ENCODE results near the gene CD83. TPM values are rescaled to one million over a fixed set of nuclear protein-coding genes. Genes with fewer than 3 reads are reported as not detected.
"Not testable (repeated sequence)": the region's sequence is repeated elsewhere in the genome, so short reads cannot be mapped to it uniquely, and the experiment has no call there.

The CD83 gene
- total RNA-seq, 1 experiment from 2014 or later, result 1.9 TPM

- H3K4me2 ChIP-seq (ENCODE audit: low read depth, low read length, poor library complexity, severe bottlenecking); H3K27ac ChIP-seq (ENCODE audit: low read length); H2AFZ ChIP-seq (ENCODE audit: low read length); H3K27me3 ChIP-seq (ENCODE audit: low read length); H3K4me3 ChIP-seq (ENCODE audit: low read length); DNase-seq; H4K20me1 ChIP-seq (ENCODE audit: insufficient read depth, low read depth, low read length); H3K79me2 ChIP-seq (ENCODE audit: low read length); H3K36me3 ChIP-seq (ENCODE audit: insufficient read depth, low read length); H3K4me1 ChIP-seq (ENCODE audit: low read length); H3K9me2 ChIP-seq (replicated peaks; ENCODE audit: insufficient read depth, low read length); H3K9me3 ChIP-seq (ENCODE audit: low read length); H3K9ac ChIP-seq (ENCODE audit: low read length): not testable (repeated sequence)
Observed at GRCh38 chr6:14151300-14151699, 33.7 kb downstream of the CD83 start.

- H3K79me2 ChIP-seq (ENCODE audit: low read length), result no peaks in the 10 kb centered on the region
- no peaks in the 10 kb centered on the region for H4K20me1 ChIP-seq (ENCODE audit: insufficient read depth, low read depth, low read length)
- H3K4me2 ChIP-seq (ENCODE audit: low read depth, low read length, poor library complexity, severe bottlenecking), result no peak overlapping the region
Observed at GRCh38 chr6:14151773-14152172, 34.2 kb downstream of the CD83 start.

GRCh38 chr6:14153228-14153627, 35.7 kb downstream of the CD83 start:
- no peak overlapping the region for H3K4me2 ChIP-seq (ENCODE audit: low read depth, low read length, poor library complexity, severe bottlenecking)
- no peaks in the 10 kb centered on the region for H3K9me3 ChIP-seq (ENCODE audit: low read length)
- H3K4me1 ChIP-seq (ENCODE audit: low read length), result no peaks in the 10 kb centered on the region
- no peak for DNase-seq
- H3K27me3 ChIP-seq (ENCODE audit: low read length), result no peaks in the 10 kb centered on the region
- H2AFZ ChIP-seq (ENCODE audit: low read length), result no peak overlapping the region
- H3K79me2 ChIP-seq (ENCODE audit: low read length), result no peaks in the 10 kb centered on the region
- H3K36me3 ChIP-seq (ENCODE audit: insufficient read depth, low read length), result no peaks in the 10 kb centered on the region
- H3K9me2 ChIP-seq (replicated peaks; ENCODE audit: insufficient read depth, low read length), result no peaks in the 10 kb centered on the region
- H3K27ac ChIP-seq (ENCODE audit: low read length), result no peak overlapping the region
- H3K9ac ChIP-seq (ENCODE audit: low read length), result no peak overlapping the region
- no peaks in the 10 kb centered on the region for H4K20me1 ChIP-seq (ENCODE audit: insufficient read depth, low read depth, low read length)
- H3K4me3 ChIP-seq (ENCODE audit: low read length), result no peak overlapping the region

More at GRCh38 chr6:14151773-14152172, 34.2 kb downstream of the CD83 start:
- no peaks in the 10 kb centered on the region for H3K27me3 ChIP-seq (ENCODE audit: low read length)
- H3K27ac ChIP-seq (ENCODE audit: low read length), result no peak overlapping the region
- H2AFZ ChIP-seq (ENCODE audit: low read length), result no peak overlapping the region
- no peaks in the 10 kb centered on the region for H3K9me2 ChIP-seq (replicated peaks; ENCODE audit: insufficient read depth, low read length)
- H3K9ac ChIP-seq (ENCODE audit: low read length), result no peak overlapping the region
- no peaks in the 10 kb centered on the region for H3K9me3 ChIP-seq (ENCODE audit: low read length)
- DNase-seq, result no peak
- H3K4me3 ChIP-seq (ENCODE audit: low read length), result no peak overlapping the region
- H3K36me3 ChIP-seq (ENCODE audit: insufficient read depth, low read length), result no peaks in the 10 kb centered on the region
- H3K4me1 ChIP-seq (ENCODE audit: low read length), result no peaks in the 10 kb centered on the region

GRCh38 chr6:14159090-14159489, 41.5 kb downstream of the CD83 start:
- Histone ChIP-seq H3K4me2 (ENCODE audit: low read depth, low read length, poor library complexity, severe bottlenecking) (no peak overlapping the region), H3K79me2 (ENCODE audit: low read length) (no peaks in the 10 kb centered on the region), H3K9ac (ENCODE audit: low read length) (no peak overlapping the region), H3K4me3 (ENCODE audit: low read length) (no peak overlapping the region), H3K4me1 (ENCODE audit: low read length) (no peaks in the 10 kb centered on the region), H3K9me3 (ENCODE audit: low read length) (no peaks in the 10 kb centered on the region), H3K27ac (ENCODE audit: low read length) (no peak overlapping the region), H3K9me2 (replicated peaks; ENCODE audit: insufficient read depth, low read length) (no peaks in the 10 kb centered on the region), H4K20me1 (ENCODE audit: insufficient read depth, low read depth, low read length) (no peaks in the 10 kb centered on the region), H3K27me3 (ENCODE audit: low read length) (no peaks in the 10 kb centered on the region), H3K36me3 (ENCODE audit: insufficient read depth, low read length) (no peaks in the 10 kb centered on the region), H2AFZ (ENCODE audit: low read length) (no peak overlapping the region)
- DNase-seq, result no peak

GRCh38 chr6:14162826-14163225, 45.3 kb downstream of the CD83 start:
- Histone ChIP-seq H3K9me3 (ENCODE audit: low read length) (no peaks in the 10 kb centered on the region), H3K79me2 (ENCODE audit: low read length) (no peaks in the 10 kb centered on the region), H3K9me2 (replicated peaks; ENCODE audit: insufficient read depth, low read length) (no peaks in the 10 kb centered on the region), H3K9ac (ENCODE audit: low read length) (no peak overlapping the region), H3K4me1 (ENCODE audit: low read length) (no peaks in the 10 kb centered on the region), H3K27me3 (ENCODE audit: low read length) (no peaks in the 10 kb centered on the region), H2AFZ (ENCODE audit: low read length) (no peak overlapping the region), H3K4me2 (ENCODE audit: low read depth, low read length, poor library complexity, severe bottlenecking) (no peak overlapping the region), H3K4me3 (ENCODE audit: low read length) (no peak overlapping the region), H3K27ac (ENCODE audit: low read length) (no peak overlapping the region), H3K36me3 (ENCODE audit: insufficient read depth, low read length) (no peaks in the 10 kb centered on the region), H4K20me1 (ENCODE audit: insufficient read depth, low read depth, low read length) (no peaks in the 10 kb centered on the region)
- DNase-seq, result no peak

- DNase-seq, result no peak
- Histone ChIP-seq H3K4me3 (ENCODE audit: low read length) (no peak overlapping the region), H3K9me3 (ENCODE audit: low read length) (peaks cover 7% of the 10 kb centered on the region), H2AFZ (ENCODE audit: low read length) (no peak overlapping the region), H3K27ac (ENCODE audit: low read length) (no peak overlapping the region), H3K27me3 (ENCODE audit: low read length) (peaks cover 3% of the 10 kb centered on the region; the same call in 1 of the 2 replicates), H3K4me2 (ENCODE audit: low read depth, low read length, poor library complexity, severe bottlenecking) (no peak overlapping the region), H3K9me2 (replicated peaks; ENCODE audit: insufficient read depth, low read length) (no peaks in the 10 kb centered on the region), H3K79me2 (ENCODE audit: low read length) (no peaks in the 10 kb centered on the region), H3K36me3 (ENCODE audit: insufficient read depth, low read length) (no peaks in the 10 kb centered on the region), H3K9ac (ENCODE audit: low read length) (no peak overlapping the region), H4K20me1 (ENCODE audit: insufficient read depth, low read depth, low read length) (no peaks in the 10 kb centered on the region), H3K4me1 (ENCODE audit: low read length) (no peaks in the 10 kb centered on the region)
Observed at GRCh38 chr6:14165091-14165490, 47.5 kb downstream of the CD83 start.

GRCh38 chr6:14166839-14167238, 49.3 kb downstream of the CD83 start:
- Histone ChIP-seq H3K9me3 (ENCODE audit: low read length) (peaks cover 10% of the 10 kb centered on the region), H3K27me3 (ENCODE audit: low read length) (peaks cover 3% of the 10 kb centered on the region; the same call in 1 of the 2 replicates), H2AFZ (ENCODE audit: low read length) (no peak overlapping the region), H3K4me2 (ENCODE audit: low read depth, low read length, poor library complexity, severe bottlenecking) (no peak overlapping the region), H3K4me1 (ENCODE audit: low read length) (no peaks in the 10 kb centered on the region), H3K9ac (ENCODE audit: low read length) (no peak overlapping the region), H3K36me3 (ENCODE audit: insufficient read depth, low read length) (no peaks in the 10 kb centered on the region), H3K27ac (ENCODE audit: low read length) (no peak overlapping the region), H3K4me3 (ENCODE audit: low read length) (no peak overlapping the region), H3K9me2 (replicated peaks; ENCODE audit: insufficient read depth, low read length) (no peaks in the 10 kb centered on the region), H4K20me1 (ENCODE audit: insufficient read depth, low read depth, low read length) (no peaks in the 10 kb centered on the region), H3K79me2 (ENCODE audit: low read length) (no peaks in the 10 kb centered on the region)
- no peak for DNase-seq

- no peak for DNase-seq
- Histone ChIP-seq H2AFZ (ENCODE audit: low read length) (no peak overlapping the region), H3K9ac (ENCODE audit: low read length) (no peak overlapping the region), H3K4me2 (ENCODE audit: low read depth, low read length, poor library complexity, severe bottlenecking) (no peak overlapping the region), H3K27ac (ENCODE audit: low read length) (no peak overlapping the region), H3K36me3 (ENCODE audit: insufficient read depth, low read length) (no peaks in the 10 kb centered on the region), H3K27me3 (ENCODE audit: low read length) (peaks cover 3% of the 10 kb centered on the region; the same call in 1 of the 2 replicates), H4K20me1 (ENCODE audit: insufficient read depth, low read depth, low read length) (no peaks in the 10 kb centered on the region), H3K4me3 (ENCODE audit: low read length) (no peak overlapping the region), H3K9me3 (ENCODE audit: low read length) (peaks cover 10% of the 10 kb centered on the region), H3K9me2 (replicated peaks; ENCODE audit: insufficient read depth, low read length) (no peaks in the 10 kb centered on the region), H3K4me1 (ENCODE audit: low read length) (no peaks in the 10 kb centered on the region), H3K79me2 (ENCODE audit: low read length) (no peaks in the 10 kb centered on the region)
Observed at GRCh38 chr6:14170128-14170527, 52.6 kb downstream of the CD83 start.

GRCh38 chr6:14172562-14172961, 55.0 kb downstream of the CD83 start:
- Histone ChIP-seq H3K27ac (ENCODE audit: low read length) (no peak overlapping the region), H3K27me3 (ENCODE audit: low read length) (peaks cover 3% of the 10 kb centered on the region; the same call in 1 of the 2 replicates), H3K36me3 (ENCODE audit: insufficient read depth, low read length) (no peaks in the 10 kb centered on the region), H4K20me1 (ENCODE audit: insufficient read depth, low read depth, low read length) (no peaks in the 10 kb centered on the region), H3K9me3 (ENCODE audit: low read length) (peaks cover 10% of the 10 kb centered on the region), H3K4me1 (ENCODE audit: low read length) (no peaks in the 10 kb centered on the region), H2AFZ (ENCODE audit: low read length) (no peak overlapping the region), H3K9ac (ENCODE audit: low read length) (no peak overlapping the region), H3K4me2 (ENCODE audit: low read depth, low read length, poor library complexity, severe bottlenecking) (no peak overlapping the region), H3K9me2 (replicated peaks; ENCODE audit: insufficient read depth, low read length) (no peaks in the 10 kb centered on the region), H3K79me2 (ENCODE audit: low read length) (no peaks in the 10 kb centered on the region), H3K4me3 (ENCODE audit: low read length) (no peak overlapping the region)
- DNase-seq, result no peak
